GM23338 (cell line): ENCODE results near the gene VAPA. TPM values are rescaled to one million over a fixed set of nuclear protein-coding genes. Genes with fewer than 3 reads are reported as not detected.

Experiments used
- ATAC-seq: fragments of 200-7000 bp; cut with Tn5 transposase; 3 replicates; pipeline ENCODE4 v1.9.1; 2020
- DNase-seq: peaks from one replicate; pipeline ENCODE4 v3.0.0-alpha.2; 2015; ENCODE audit warnings: low spot score
- H2AFZ ChIP-seq: fragments of 200-600 bp; sonication (generic); 2 replicates; pipeline ENCODE4 v1.8.0; 2016; ENCODE audit warnings: antibody characterized with exemption, mild to moderate bottlenecking, moderate library complexity
- H3F3A ChIP-seq: fragments of 200-600 bp; sonication (generic); replicated peaks from 2 replicates; pipeline ENCODE4 v1.8.0; 2017; ENCODE audit warnings: antibody characterized with exemption, mixed run types, low read depth
- H3K27ac ChIP-seq: fragments of 200-600 bp; sonication (generic); 2 replicates; pipeline ENCODE4 v1.6.1; 2016; ENCODE audit warnings: low read depth
- H3K27me3 ChIP-seq: fragments of 200-600 bp; sonication (generic); 2 replicates; pipeline ENCODE4 v1.8.0; 2016; ENCODE audit warnings: mild to moderate bottlenecking, mixed run types, moderate library complexity; ENCODE audit not compliant: insufficient read depth
- H3K36me3 ChIP-seq: fragments of 200-600 bp; sonication (generic); 2 replicates; pipeline ENCODE4 v1.8.0; 2016; ENCODE audit warnings: mild to moderate bottlenecking; ENCODE audit not compliant: insufficient read depth
- H3K4me1 ChIP-seq: fragments of 200-600 bp; sonication (generic); 2 replicates; pipeline ENCODE4 v1.8.0; 2016; ENCODE audit warnings: mild to moderate bottlenecking, moderate library complexity; ENCODE audit not compliant: insufficient read depth
- H3K4me2 ChIP-seq: fragments of 200-600 bp; sonication (generic); 2 replicates; pipeline ENCODE4 v1.7.1; 2017; ENCODE audit warnings: mixed run types
- H3K4me3 ChIP-seq: fragments of 200-600 bp; sonication (generic); 2 replicates; pipeline ENCODE4 v1.6.1; 2016; ENCODE audit warnings: mixed run types
- H3K79me2 ChIP-seq: fragments of 200-600 bp; sonication (generic); replicated peaks from 2 replicates; pipeline ENCODE4 v1.8.0; 2017; ENCODE audit warnings: mild to moderate bottlenecking; ENCODE audit not compliant: insufficient read depth
- H3K9me2 ChIP-seq: fragments of 200-600 bp; sonication (generic); 2 replicates; pipeline ENCODE4 v1.8.0; 2017; ENCODE audit not compliant: insufficient read depth
- H4K20me1 ChIP-seq: fragments of 200-600 bp; sonication (generic); replicated peaks from 2 replicates; pipeline ENCODE4 v1.8.0; 2017; ENCODE audit warnings: mild to moderate bottlenecking; ENCODE audit not compliant: insufficient read depth
- H3K27ac Mint-ChIP-seq: 2 replicates; pipeline ENCODE4 v1.8.0; 2020; ENCODE audit warnings: inconsistent platforms, mild to moderate bottlenecking, moderate library complexity, mixed read lengths
- H3K27me3 Mint-ChIP-seq: 3 replicates; pipeline ENCODE4 v1.8.0; 2022; ENCODE audit warnings: low read depth, mild to moderate bottlenecking, moderate library complexity, mixed read lengths, inconsistent platforms; ENCODE audit not compliant: insufficient read depth, poor library complexity
- H3K36me3 Mint-ChIP-seq: 3 replicates; pipeline ENCODE4 v1.8.0; 2021; ENCODE audit warnings: low read depth, mild to moderate bottlenecking, inconsistent platforms, moderate library complexity, mixed read lengths
- H3K4me1 Mint-ChIP-seq: 3 replicates; pipeline ENCODE4 v1.8.0; 2020; ENCODE audit warnings: mild to moderate bottlenecking, inconsistent platforms, mixed read lengths
- H3K4me3 Mint-ChIP-seq: 3 replicates; pipeline ENCODE4 v1.8.0; 2021; ENCODE audit warnings: moderate library complexity, mild to moderate bottlenecking, inconsistent platforms, mixed read lengths
- H3K9me3 Mint-ChIP-seq: 3 replicates; pipeline ENCODE4 v1.8.0; 2020; ENCODE audit warnings: moderate library complexity, mild to moderate bottlenecking, inconsistent platforms, mixed read lengths
- EZH2 ChIP-seq: fragments of 200-600 bp; sonication (generic); IDR thresholded peaks from one replicate; pipeline ENCODE4 v1.8.0; 2017; ENCODE audit warnings: antibody characterized with exemption, mild to moderate bottlenecking, low read depth; ENCODE audit not compliant: unreplicated experiment
- EZH2phosphoT487 ChIP-seq: fragments of 200-600 bp; sonication (generic); IDR thresholded peaks from one replicate; pipeline ENCODE4 v1.8.1; 2018; ENCODE audit warnings: antibody characterized with exemption; ENCODE audit not compliant: unreplicated experiment
- NANOG ChIP-seq: IDR thresholded peaks from 2 replicates; pipeline ENCODE4 v1.6.1; 2016; ENCODE audit warnings: antibody characterized with exemption, borderline replicate concordance
- POLR2AphosphoS5 ChIP-seq: IDR thresholded peaks from 2 replicates; pipeline ENCODE4 v1.6.1; 2016; ENCODE audit warnings: antibody characterized with exemption, low read depth
- STAT1 ChIP-seq: IDR thresholded peaks from one replicate; pipeline ENCODE4 v1.6.1; 2016; ENCODE audit warnings: antibody characterized with exemption; ENCODE audit not compliant: unreplicated experiment
- ZNF331 ChIP-seq: fragments of 250-450 bp; sonication (Bioruptor Pico); IDR thresholded peaks from 2 replicates; pipeline ENCODE4 v1.5.0; 2020; ENCODE audit warnings: low read depth, mild to moderate bottlenecking, moderate library complexity
- polyA plus RNA-seq: library from polyadenylated mRNA; unstranded; fragments of >200 nt; fragmentation: Nextera tagmentation; extraction: Ambion mirVana; gene quantifications from 2 replicates; pipeline ENCODE4 v1.2.1, GENCODE V29; 2016
- total RNA-seq: library from RNA; depleted of rRNA; stranded (reverse); fragments of >200 nt; shearing (Covaris generic); gene quantifications from 2 replicates; pipeline ENCODE4 v1.2.3, GENCODE V29; 2014
- TF ChIP-seq, protein P1 (sequence below): IDR thresholded peaks from one replicate; pipeline ENCODE4 v1.6.1; 2018; ENCODE audit warnings: antibody characterized with exemption; ENCODE audit not compliant: unreplicated experiment

The VAPA gene
- total and polyA plus RNA-seq, 2 experiments from 2014 or later: 162 to 178 TPM

DNA sequence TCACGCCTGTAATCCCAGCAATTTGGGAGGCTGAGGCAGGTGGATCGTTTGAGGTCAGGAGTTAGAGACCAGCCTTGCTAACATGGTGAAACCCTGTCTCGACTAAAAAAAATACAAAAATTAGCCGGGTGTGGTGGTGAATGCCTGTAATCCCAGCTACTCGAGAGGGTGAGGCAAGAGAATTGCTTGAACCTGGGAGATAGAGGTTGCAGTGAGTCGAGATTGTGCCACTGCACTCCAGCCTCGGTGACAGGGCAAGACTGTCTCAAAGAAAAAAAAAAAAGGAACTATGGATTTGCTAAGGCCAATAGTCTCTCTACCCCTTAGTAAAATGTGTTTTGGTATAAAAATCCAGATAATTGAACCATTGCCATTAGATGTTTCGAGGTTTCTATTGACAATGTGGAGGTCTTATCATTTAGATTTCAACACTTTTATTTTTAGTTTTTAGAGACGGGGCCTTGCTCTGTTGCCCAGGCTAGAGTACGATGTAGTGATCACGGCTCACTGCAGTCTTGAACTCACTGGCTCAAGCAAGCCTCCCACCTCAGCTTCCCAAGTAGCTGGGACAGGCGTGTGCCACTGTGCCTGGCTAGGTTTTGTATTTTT, 29.2 kb upstream of the VAPA start:
- DNase-seq: no peak

DNA sequence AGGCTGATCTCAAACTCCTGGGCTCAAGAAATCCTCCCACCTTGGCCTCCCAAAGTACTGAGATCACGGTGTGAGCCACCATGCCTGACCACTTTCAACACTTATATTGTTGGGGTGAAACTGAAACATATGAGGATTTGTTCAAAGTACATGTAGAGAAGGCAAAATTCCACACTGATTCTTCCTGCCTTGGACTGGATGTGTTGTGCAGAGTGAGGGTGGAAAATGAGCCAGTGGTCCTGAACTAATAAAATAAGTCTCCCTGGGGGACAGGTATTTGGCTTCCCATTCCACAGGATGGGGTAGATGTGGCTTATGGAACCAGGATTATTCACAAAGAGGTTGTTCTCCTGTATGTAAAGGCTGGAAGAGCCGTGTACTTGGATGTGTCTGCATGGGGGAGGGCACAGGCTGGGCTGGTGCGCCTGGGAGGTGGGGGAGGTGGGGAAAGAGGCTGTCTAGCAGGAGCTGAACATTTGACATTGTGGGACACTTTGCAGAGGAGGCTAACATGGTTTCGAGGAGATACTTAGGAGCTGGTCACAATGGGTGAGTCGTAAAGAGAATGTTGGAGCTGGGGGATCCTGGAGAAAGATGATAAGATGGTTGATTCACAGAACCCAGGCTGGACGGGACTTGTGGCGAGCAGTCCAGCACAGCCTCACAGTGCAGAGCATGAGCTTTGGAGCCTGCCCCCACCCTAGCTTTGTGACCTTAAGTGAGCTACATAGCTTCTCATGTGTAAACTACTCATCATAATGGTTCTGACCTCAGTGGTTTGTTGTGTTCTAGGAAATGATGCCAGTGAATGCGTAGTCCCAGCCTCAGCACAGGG, 28.4 kb upstream of the VAPA start, which contains the start of gene TXNDC2:
Gene TXNDC2, plus strand, starts transcription at position 804 of the 835 bp plus-strand sequence. CDS start 708 bp downstream, outside the sequence.
- Histone ChIP-seq H4K20me1 (no peaks in the 10 kb centered on the region), H3K4me2 (no peak within 1 kb of the TSS), H3K4me1 (no peaks in the 10 kb centered on the region), H3K79me2 (no peaks in the 10 kb centered on the region), H3K9me2 (peaks cover 6% of the 10 kb centered on the region; the same call in 1 of the 2 replicates), H3K27ac (no peak within 1 kb of the TSS), H2AFZ (no peak within 1 kb of the TSS), H3K4me3 (no peak within 1 kb of the TSS), H3K36me3 (no peaks in the 10 kb centered on the region), H3K27me3 (no peaks in the 10 kb centered on the region), H3F3A (no peaks in the 10 kb centered on the region)
- Mint-ChIP-seq H3K4me1 (no peaks in the 10 kb centered on the region), H3K36me3 (no peaks in the 10 kb centered on the region), H3K4me3 (no peak within 1 kb of the TSS), H3K27ac (no peak within 1 kb of the TSS), H3K27me3 (no peaks in the 10 kb centered on the region), H3K9me3 (no peaks in the 10 kb centered on the region; the same call in 1 of the 3 replicates)
- TF ChIP-seq, protein P1, sequence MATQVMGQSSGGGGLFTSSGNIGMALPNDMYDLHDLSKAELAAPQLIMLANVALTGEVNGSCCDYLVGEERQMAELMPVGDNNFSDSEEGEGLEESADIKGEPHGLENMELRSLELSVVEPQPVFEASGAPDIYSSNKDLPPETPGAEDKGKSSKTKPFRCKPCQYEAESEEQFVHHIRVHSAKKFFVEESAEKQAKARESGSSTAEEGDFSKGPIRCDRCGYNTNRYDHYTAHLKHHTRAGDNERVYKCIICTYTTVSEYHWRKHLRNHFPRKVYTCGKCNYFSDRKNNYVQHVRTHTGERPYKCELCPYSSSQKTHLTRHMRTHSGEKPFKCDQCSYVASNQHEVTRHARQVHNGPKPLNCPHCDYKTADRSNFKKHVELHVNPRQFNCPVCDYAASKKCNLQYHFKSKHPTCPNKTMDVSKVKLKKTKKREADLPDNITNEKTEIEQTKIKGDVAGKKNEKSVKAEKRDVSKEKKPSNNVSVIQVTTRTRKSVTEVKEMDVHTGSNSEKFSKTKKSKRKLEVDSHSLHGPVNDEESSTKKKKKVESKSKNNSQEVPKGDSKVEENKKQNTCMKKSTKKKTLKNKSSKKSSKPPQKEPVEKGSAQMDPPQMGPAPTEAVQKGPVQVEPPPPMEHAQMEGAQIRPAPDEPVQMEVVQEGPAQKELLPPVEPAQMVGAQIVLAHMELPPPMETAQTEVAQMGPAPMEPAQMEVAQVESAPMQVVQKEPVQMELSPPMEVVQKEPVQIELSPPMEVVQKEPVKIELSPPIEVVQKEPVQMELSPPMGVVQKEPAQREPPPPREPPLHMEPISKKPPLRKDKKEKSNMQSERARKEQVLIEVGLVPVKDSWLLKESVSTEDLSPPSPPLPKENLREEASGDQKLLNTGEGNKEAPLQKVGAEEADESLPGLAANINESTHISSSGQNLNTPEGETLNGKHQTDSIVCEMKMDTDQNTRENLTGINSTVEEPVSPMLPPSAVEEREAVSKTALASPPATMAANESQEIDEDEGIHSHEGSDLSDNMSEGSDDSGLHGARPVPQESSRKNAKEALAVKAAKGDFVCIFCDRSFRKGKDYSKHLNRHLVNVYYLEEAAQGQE: no peak
- TF ChIP-seq POLR2AphosphoS5 (no peak), NANOG (no peak), STAT1 (no peak), EZH2phosphoT487 (no peak)
- ATAC-seq (no peak), DNase-seq (no peak)

More for the DNA sequence above, 29.2 kb upstream of the VAPA start:
- Mint-ChIP-seq H3K4me3 (no peak overlapping the region), H3K36me3 (no peaks in the 10 kb centered on the region), H3K27ac (no peak overlapping the region), H3K9me3 (no peaks in the 10 kb centered on the region; the same call in 1 of the 3 replicates), H3K4me1 (no peaks in the 10 kb centered on the region), H3K27me3 (no peaks in the 10 kb centered on the region)
- H3K4me3 ChIP-seq: no peak overlapping the region
- ATAC-seq: no peak
- no peaks in the 10 kb centered on the region for H3K27me3 ChIP-seq
- no peaks in the 10 kb centered on the region for H3F3A ChIP-seq
- no peaks in the 10 kb centered on the region for H3K79me2 ChIP-seq
- H3K27ac ChIP-seq: no peak overlapping the region
- H2AFZ ChIP-seq: no peak overlapping the region
- H3K4me1 ChIP-seq: no peaks in the 10 kb centered on the region
- no peaks in the 10 kb centered on the region for H4K20me1 ChIP-seq
- no peak overlapping the region for H3K4me2 ChIP-seq
- H3K9me2 ChIP-seq: peaks cover 11% of the 10 kb centered on the region
- TF ChIP-seq EZH2: no peak
- TF ChIP-seq NANOG: no peak
- TF ChIP-seq ZNF331 (CRISPR knock-in tag): no peak
- TF ChIP-seq, protein P1: no peak
- no peaks in the 10 kb centered on the region for H3K36me3 ChIP-seq
